GM21825 (cell line): Measurements from ENCODE around the gene BAMBI.

Experiments
- ATAC-seq: cut with Tn5 transposase; IDR thresholded peaks from one replicate; pipeline ENCODE4 v1.9.1; 2021; ENCODE audit warnings: mild to moderate bottlenecking, moderate library complexity; ENCODE audit not compliant: unreplicated experiment

BAMBI gene

DNA sequence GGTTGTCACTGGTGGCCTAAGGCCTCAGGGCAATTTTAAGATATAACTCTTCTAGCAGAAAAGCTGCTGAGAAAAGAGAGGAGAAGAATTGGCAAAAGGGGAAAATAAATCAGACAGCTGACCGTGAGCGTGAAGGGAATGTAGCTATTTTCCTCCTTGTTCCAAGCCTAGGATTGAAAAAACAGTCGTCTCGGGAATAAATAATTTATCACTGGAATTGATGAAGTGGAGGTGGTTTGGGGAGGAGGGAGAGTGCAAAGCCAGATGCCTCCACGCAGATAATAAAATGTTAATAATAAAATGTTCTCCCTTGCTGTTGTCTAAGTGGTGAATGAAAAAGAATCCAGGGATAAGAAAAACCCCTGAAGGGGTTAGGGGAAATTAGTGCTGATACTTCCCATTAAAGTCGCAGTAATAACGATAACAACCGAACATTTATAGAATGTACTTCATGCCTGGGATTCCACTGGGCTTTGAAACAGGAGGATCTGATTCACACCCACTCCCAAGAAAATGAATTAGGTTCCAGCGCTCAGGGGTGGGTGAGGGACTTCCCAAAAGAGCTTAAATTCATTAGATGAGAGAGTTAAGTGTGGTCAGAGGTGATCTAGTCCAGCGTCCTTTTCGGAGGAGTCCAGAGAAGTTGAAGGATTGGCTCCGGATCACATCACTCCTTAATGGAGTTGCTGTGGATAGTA, 27.3 kb downstream of the BAMBI start:
- ATAC-seq = no peak

DNA sequence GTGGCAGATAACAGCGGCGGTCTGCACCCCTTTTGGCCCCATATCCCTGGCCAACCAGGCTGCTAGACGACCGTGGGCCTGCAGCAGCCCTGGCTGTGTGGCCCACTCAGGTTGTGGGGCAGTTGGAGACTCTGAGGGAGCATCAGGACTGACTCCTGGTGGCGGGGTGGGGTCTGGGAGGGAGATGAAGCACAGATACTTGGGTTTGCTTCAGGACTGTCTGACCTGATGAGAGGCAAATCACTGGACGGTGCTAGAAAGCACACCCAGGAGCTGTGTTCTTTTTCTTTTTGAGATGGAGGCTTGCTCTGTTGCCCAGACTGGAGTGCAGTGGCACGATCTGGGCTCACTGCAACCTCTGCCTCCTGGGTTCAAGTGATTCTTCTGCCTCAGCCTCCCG, 28.2 kb downstream of the BAMBI start:
- no peak for ATAC-seq

DNA sequence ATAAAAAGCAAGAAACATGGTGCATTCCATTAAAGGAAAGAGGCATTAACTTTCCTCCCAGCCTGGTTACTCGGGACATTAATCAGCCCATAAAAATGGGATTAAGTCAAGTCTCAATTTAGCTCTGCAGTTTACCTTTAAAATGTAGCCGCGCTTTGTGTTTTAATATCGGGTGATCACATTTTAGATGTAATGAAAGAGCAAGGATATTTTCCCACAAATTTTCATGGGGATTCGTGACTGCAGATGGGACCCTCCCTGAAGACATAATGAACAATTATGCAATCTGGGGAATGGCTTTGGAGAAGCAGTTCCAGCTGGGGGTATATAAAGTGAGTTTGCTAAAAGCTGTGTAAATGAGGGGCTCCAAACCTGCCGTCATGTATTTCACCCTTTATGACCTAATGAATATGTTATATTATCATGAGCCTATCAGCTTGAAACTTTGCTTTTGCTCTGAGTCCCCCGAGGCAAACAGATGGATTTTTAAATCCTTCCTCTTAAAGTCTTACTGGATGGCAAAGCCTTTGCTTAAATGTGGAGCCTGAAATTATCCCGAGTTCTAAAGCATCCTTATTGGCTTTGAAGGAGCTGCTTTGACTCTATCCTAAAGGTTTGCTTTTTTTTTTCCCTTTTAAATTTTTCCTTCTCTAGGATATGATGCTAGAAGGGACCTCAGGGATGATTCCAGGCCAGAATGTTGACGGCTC, 31.8 kb downstream of the BAMBI start:
- ATAC-seq = no peak

DNA sequence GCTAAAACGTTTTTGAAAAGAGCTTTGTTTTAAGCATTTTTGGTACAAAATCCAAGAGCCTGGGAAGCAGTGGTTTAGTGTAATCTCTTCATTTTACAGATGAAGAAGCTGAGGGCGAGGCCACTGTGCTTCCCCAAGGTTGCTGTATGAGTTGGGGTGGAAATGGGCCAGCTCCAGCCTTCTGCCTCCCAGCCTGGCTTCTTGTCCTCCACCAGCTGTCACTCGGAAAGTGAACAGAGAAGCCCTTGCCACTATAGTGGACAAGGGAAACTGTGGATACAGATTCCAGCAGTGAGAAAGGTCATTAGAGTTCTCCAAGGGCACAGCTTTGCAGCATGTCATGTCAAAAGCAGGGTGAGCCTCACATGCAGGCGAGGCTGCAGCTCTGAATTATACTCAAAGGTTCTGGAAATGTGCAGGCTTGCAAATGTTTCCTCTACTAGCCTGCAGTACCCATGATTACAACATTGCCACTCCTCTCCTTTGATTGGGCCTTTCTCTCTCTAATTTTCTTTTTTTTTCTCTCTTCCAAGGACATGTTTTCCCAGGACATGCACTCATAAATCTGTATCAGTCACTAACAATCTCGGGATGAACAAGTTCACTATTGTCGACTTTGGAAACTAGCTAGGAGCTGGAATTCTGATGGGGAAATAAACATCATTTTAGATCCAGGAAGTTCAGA, 33.0 kb downstream of the BAMBI start:
- ATAC-seq = no peak

DNA sequence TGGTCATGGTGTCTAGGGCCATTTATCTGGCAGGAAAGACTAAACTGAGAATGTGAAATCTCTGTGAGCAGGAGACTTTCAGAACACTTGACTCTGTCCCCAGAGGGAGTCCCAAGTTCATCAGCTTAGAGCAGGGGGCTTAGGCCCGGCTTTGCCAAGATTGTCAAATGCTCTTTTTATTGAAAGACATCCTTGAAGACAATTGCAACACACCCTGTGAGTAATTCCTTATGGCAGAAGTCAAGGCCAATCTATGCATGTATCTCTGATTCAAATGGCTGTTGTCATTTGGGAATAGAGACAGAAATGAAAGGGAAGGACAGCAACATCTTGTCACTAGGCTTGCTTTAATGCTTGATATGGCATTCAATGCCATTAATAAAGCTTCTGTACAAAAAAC, 33.7 kb downstream of the BAMBI start:
- ATAC-seq = no peak

DNA sequence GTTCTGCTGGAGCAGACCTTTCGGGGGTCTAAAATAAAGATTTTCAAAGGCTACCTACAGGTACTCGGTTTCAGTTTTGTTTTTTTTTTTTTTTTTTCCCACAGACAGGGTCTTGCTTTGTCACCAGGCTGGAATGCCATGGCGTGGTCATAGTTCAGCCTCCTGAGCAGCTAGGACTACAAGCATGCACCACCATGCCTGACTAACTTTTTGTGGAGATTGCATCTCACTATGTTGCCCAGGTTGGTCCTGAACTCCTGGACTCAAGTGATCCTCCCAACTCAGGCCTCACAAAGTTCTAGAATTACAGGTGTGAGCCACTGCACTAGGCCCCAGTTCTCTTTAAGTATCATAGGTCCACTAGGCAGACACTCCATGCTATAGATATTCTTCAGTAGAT, 34.5 kb downstream of the BAMBI start:
- ATAC-seq = no peak

DNA sequence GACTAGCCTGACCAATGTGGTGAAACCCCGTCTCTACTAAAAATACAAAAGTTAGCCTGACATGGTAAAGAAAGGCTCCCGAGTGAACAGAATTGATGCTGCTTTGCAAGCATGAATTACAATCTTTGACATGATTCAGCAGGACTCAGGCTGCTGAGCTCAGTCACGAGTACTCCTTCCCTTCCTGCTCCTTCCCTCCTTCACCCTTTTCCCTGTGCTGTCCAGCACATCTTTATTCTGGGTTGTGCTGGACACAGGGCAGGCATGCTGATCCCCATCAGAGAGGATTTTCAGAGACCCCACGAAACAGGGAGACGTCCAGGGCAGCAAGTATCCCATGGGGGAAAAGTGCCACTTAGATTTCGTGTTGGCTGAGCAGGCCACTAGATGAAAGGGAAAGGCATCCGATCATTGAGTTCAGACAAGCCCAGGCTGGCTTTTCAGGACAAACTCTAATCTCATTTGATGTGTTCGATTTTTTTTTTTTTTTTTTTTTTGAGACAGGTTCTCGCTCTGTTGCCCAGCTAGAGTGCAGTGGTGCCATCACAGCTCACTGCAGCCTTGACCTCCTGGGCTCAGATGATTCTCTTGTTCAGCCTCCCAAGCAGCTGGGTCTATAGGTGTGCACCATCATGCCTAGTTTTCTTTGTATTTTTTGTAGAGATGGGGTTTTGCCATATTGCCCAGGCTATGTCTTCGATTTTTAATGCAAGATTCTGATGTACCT, 36.5 kb downstream of the BAMBI start:
- ATAC-seq = no peak

DNA sequence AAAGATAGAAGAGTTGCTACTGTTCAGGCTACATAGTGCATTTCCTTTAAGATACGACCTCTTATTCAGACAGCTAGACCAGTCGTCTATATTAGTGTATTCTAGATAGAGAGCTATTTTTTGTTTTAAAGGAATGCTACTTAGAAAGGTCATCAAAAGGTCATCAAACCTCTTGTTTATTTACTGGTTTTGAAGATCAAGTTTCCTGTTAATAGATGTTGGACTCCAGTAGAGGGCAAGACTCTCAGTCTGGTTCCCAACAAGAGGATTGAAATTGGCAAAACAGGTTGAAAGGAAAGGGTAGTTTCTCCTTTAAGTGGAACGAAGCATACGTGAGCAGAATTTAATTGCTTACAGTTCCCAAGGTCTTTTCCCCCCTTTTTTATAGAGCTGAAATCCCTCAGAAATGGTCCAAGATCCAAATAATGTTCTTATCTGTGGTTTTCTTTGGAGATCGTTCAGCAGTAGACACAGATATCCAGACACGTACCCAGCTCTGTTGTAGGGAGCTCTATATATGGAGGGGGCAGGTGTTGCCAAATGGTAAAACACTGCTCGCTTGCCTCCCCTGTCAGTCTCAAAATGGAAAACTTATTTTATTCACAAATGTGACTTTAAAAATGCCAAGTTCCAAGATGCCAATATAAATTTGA, 37.2 kb downstream of the BAMBI start:
- ATAC-seq = no peak

DNA sequence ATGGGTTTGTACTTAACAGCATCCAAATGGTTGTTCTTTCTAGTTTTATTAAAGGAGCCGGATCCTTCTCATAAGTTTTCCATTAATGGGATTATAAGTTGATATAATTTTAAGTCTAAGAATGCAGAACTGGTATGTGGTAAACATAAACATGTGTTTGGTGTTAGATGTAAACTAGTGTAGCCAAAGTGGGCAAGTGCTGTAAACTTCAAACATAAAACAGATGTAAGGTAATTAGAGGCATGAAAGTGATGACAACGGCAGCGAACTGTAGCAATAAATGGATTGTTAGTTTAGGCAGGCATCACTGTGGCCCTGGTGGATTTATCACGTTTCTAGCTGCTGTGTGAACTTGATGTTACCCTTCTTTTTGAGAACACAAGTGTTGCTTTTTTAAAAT, 37.9 kb downstream of the BAMBI start:
- no peak for ATAC-seq

DNA sequence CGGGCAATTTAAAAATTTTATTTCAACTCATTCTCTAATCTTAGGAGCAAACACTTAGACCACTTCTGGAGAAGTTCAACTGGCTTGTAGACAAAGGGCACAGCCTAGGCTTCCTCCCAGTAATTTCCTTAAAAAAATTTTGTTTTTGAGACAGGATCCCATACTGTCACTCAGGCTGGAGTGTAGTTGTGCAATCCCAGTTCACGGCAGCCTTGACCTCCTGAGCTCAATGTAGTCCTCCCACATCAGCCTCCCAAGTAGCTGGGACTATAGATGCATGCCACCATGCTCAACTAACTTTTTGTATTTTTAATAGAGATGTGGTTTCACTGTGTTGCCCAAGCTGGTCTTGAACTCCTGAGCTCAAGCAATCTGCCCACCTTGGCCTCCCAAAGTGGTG, 38.4 kb downstream of the BAMBI start:
- ATAC-seq = no peak

DNA sequence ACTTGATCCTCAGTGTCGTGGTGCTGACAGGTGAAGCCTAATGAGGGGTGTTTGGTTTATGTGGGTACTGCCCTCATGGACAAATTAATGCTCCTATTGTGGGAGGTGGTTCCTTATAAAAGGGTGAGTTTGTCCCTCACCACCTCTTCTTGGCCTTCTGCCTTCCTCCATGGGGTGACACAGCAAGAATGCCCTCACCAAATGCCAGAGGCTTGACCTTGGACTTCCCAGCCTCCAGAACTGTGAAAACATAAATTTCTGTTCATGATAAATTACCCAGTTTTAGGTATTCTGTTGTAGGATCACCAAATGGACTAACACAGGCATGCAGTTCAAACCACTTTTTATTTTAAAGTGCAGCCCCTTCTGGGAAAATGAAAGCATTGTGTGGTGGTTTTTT, 39.4 kb downstream of the BAMBI start:
- ATAC-seq = no peak

DNA sequence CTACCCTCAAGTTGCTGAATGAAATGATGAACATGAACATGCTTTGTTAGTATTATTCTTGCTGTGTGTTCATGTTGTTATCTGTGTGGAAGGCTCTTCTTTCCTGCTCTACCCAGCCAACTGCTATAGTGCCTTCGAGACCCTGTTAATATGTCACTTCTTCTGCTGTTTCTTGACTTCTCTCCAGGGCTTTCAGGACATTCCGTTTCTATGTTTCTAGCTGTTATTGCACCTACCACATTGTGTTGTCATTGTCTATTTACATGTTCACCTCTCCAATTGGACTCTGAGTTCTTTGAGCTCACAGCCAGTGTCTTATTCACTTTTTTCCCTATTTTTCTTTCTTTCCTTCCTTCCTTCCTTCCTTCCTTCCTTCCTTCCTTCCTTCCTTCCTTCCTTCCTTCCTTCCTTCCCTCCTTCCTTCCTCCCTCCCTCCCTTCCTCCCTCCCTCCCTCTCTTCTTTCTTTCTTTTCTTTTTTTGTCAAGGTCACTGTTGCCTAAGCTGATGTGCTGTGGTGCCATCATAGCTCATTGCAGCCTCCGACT, 40.4 kb downstream of the BAMBI start:
- no peak for ATAC-seq

DNA sequence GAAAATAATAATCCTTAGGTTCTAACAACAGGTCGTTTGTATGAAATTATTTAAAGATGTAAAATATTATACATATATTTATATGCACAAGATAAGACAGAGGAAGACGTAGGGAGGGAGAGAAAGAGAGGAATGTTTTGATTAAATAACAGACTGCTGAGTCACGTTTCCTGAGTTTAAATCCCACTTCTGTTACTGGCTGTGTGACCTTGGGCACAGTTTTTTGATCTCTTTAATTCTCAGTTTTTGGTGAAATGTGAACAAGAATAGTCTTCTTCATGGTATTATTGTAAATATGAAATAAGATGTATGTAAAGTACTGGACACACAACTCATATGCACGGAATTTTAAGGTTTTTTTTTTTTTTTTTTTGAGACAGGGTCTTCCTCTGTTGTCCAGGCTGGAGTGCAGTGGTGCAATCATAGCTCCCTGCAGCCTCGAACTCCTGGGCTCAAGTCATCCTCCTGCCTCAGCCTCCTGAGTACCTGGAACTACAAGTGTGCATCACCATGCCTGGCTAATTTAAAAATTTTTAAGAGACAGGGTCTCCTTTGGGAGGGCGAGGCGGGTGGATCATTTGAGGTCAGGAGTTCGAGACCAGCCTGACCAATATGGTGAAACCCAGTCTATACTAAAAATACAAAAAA, 42.6 kb downstream of the BAMBI start:
- ATAC-seq = no peak

DNA sequence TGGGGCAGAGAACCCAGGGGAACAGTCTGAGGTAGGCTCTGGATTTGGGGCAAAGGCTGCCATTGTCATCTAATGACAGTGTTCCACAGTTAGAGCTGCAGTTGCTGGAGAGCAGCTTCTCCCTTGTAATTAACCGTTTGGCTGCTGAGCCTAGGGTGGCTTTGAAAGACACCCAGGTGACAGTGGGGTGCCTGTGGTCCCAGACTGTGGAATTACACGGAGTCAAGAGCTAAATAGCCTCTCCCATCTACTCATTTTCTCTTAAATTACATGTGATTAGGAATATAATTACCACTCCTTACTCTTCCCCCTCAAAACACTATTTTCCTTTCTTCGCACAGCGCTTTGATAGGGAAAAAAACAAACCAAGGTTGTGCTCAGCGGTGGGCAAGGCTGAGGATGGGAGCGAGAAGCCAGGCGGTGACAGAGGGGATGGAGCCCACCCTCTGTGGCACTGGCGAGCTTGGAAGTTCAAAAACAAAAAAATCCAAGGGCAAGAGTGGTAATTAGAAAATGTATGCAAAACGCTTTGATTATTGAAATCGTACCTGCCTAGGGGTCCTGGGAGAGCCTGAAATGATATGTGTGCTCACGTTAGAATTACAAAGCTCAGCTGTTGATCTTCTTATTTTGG, 44.1 kb downstream of the BAMBI start:
- no peak for ATAC-seq

DNA sequence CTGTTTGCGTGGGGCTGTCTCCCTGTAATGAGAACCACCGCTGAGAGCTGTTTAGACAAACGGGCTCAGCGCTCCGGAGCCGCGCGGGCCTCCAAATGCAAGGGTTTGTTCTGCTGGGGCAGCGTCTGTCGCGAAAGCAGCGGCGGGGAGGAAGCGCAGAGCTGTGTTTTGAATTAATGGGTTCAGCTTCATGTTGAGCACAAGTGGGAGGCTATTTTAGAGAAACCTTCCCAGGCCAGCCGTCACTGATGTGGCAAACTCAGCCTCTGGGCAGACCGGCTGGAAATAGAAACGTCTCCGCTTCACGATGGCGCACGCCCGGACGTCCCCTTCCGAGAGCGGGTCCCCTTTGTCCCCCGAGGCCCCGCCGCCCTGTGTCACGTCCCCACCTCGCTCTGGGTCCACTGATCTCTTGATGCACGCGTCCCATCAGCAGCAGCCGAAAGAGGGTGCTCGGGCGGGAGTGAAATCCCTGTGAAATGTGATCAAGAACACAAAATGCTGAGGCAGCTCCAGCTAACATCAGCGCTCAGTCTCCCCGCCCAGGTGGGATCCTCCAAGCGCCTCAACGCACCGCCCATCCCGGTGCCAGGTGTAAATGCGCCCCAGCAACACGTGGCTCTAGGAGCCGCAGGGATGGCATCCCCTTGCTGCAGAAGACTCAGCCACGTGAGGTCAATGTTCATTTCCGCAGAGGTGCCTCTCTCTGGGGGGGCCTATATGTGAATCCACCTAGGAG, 44.9 kb downstream of the BAMBI start:
- no peak for ATAC-seq

DNA sequence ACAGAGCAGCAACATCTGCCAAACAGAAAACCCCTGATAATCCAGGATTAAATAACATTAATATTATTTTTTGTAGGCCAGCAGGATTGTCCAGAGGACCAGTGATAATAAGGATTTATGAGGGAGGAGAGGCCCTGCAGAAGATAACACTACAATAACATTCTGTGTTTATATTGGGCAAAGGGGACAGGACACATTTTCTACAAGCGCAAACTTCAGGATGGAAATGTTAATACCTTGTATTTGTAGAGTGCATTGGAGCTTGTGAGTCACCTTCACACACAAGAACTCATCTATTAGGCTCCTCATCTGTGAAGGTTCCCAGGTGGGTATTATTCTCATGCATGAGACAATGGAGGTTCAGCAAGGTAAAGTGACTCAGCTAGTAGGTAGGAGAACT, 51.0 kb downstream of the BAMBI start:
- no peak for ATAC-seq

DNA sequence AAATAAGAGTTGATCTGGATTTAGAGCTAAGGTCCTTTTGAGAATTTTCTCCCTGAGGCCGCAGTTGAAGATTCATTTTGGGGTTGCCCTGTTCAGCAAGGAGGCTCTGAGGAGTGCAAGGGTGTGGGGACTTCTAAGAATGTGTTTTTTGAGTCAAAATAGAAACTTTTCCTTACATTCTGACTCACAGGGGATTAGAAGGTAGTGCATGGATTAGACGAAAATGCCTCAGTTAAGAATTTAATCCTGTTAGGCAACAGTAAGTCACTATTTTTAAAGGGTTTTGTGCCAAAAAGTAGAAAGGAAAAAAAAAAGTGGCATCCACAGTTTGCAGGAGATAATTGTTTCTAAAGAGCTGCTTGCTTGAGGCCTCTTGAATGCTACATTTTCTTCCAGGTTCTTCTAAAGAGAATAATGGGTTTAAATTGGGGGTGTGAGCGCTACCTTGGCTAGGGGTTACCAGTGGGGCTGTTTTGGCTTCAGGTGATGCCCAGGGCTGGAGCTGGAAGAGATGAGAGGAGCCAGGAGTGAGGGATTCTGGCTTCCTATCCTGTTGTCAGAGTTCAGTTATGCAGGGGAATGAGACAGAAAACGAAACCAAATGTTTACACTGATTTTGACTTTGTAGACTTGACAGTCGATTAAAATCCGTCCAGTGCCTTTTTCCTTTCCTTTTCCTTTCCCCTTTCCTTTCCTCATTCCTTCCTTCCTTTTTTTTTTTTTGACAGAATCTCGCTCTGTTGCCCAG, 52.9 kb downstream of the BAMBI start:
- no peak for ATAC-seq

DNA sequence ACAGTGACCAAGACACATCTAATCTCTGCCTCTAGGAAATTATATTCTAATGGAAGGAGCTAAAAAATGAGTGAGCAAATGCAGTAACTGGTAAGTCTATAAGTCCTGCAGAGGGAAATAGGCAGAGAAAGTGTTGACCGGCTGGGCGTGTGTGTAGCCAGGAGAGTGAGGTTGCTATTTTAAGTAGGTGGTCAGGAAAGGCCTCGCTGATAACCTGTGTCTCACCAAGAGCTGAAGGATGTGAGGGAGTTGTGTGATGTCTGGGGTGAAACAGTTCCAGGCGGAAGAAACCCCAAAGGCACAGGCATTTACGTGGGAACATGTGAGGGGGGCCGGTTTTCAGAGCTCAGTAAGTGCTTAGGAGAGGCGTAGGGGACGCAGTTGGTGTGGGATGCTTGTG, 54.8 kb downstream of the BAMBI start:
- no peak for ATAC-seq
